CD4-positive, alpha-beta T cell (primary cell): ENCODE measurements around the gene MAOB. TPM values are rescaled to one million over a fixed set of nuclear protein-coding genes. Genes with fewer than 3 reads are reported as not detected.

Source experiments
- ATAC-seq: fragments of 200-7000 bp; cut with Tn5 transposase; one replicate; pipeline ENCODE4 v1.10.0; 2022; ENCODE audit warnings: mild to moderate bottlenecking; ENCODE audit not compliant: poor library complexity
- CTCF ChIA-PET: fragments of 350-600 bp; sonication (Branson Sonifier 250); formaldehyde crosslinking; loops from one replicate; lab custom pipeline; 2021; ENCODE audit warnings: antibody characterized with exemption, inconsistent platforms; lab: Charles Lee
- POLR2A ChIA-PET: fragments of 350-600 bp; sonication (Branson Sonifier 250); formaldehyde crosslinking; loops from one replicate; lab custom pipeline; 2021; ENCODE audit warnings: antibody characterized with exemption, inconsistent platforms; lab: Charles Lee
- DNase-seq, 14 experiments: peaks; one replicate each; pipeline ENCODE4 v3.0.0-alpha.2; 2013 to 2020; ENCODE audit warnings: mixed read lengths in 2 of 14
- H3K27ac ChIP-seq, 2 donors: one replicate each; pipeline versions ENCODE4 v1.5.1 to v1.7.0; 2013; ENCODE audit warnings: low read length in 2 of 2, low read depth in 1 of 2, mild to moderate bottlenecking in 1 of 2
- H3K27me3 ChIP-seq, 2 experiments: 1 replicate in 1 of 2; 2 replicates in 1 of 2; pipeline versions ENCODE4 v1.6.1 to v1.7.0; 2013; ENCODE audit warnings: low read length in 2 of 2, control low read depth in 1 of 2, mild to moderate bottlenecking in 1 of 2, moderate library complexity in 1 of 2; ENCODE audit not compliant: insufficient read depth in 2 of 2, control insufficient read depth in 1 of 2
- H3K36me3 ChIP-seq: one replicate; pipeline ENCODE4 v1.6.1; 2013; ENCODE audit warnings: low read length, control low read depth; ENCODE audit not compliant: insufficient read depth
- H3K4me1 ChIP-seq: one replicate; pipeline ENCODE4 v1.6.1; 2013; ENCODE audit warnings: low read length, control low read depth; ENCODE audit not compliant: insufficient read depth
- H3K4me3 ChIP-seq: one replicate; pipeline ENCODE4 v1.5.1; 2013; ENCODE audit warnings: mild to moderate bottlenecking, low read length, moderate library complexity
- H3K9me3 ChIP-seq, 2 experiments: 1 replicate in 1 of 2; 2 replicates in 1 of 2; pipeline versions ENCODE4 v1.6.1 to v1.7.0; 2013; ENCODE audit warnings: low read length in 2 of 2, mild to moderate bottlenecking in 2 of 2, control low read depth in 1 of 2, moderate library complexity in 1 of 2; ENCODE audit not compliant: control insufficient read depth in 1 of 2, insufficient read depth in 1 of 2
- H3K27ac Mint-ChIP-seq: one replicate; pipeline ENCODE4 v1.8.0; 2020; ENCODE audit warnings: mixed read lengths
- H3K27me3 Mint-ChIP-seq: one replicate; pipeline ENCODE4 v1.8.0; 2021; ENCODE audit warnings: mixed read lengths
- H3K36me3 Mint-ChIP-seq: one replicate; pipeline ENCODE4 v1.8.0; 2021; ENCODE audit warnings: low read depth, mixed read lengths
- H3K4me1 Mint-ChIP-seq: one replicate; pipeline ENCODE4 v1.8.0; 2021; ENCODE audit warnings: low read depth, mixed read lengths
- H3K4me3 Mint-ChIP-seq: one replicate; pipeline ENCODE4 v1.8.0; 2020; ENCODE audit warnings: mild to moderate bottlenecking, mixed read lengths
- H3K9me3 Mint-ChIP-seq: one replicate; pipeline ENCODE4 v1.8.0; 2020; ENCODE audit warnings: mixed read lengths
- intact Hi-C, 2 experiments: fragments of 100-400 bp; cut with DNase I in 1 of 2; cut with micrococcal nuclease in 1 of 2; formaldehyde crosslinking; loops; one replicate each; pipeline versions ENCODE4 v1.15.1 to v1.9.0; 2023 to 2025; cut with DNase I, micrococcal nuclease
- total RNA-seq, 174 experiments: library from RNA in 2 of 174; stranded (reverse) in 2 of 174; gene quantifications; one replicate each; pipeline ENCODE4 v1.2.3 and lab custom pipeline; 2021 to 2026
- TF ChIP-seq, protein P1 (sequence below): fragments of 200-600 bp; IDR thresholded peaks from one replicate; pipeline ENCODE4 v1.8.0; 2022; ENCODE audit warnings: antibody characterized with exemption, mild to moderate bottlenecking

The MAOB gene
- total RNA-seq, 2 experiments from 2014 or later: not detected

DNA sequence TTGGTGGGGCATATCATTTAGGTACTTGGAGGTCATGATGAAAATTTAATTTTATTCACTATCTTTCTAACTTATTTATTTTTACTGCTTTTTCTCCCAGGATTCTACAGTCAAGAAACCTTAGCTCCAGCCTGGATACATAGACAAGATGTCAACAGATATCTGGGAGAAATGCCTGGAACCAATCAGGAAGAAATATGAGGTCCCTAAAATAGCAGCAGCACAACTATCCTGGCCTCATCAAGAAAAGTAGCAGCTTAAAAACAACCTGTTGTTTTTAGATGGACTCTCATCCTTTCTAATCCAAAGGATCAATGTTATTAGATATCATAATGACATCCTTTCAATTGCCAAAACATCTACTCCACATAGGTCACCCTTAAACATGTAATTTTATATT is 54.5 kb downstream of the MAOB start:
- Histone ChIP-seq H3K4me1 (no peaks in the 10 kb centered on the region), H3K27me3 (no peaks in the 10 kb centered on the region), H3K36me3 (no peaks in the 10 kb centered on the region), H3K27ac (no peak overlapping the region), H3K4me3 (no peak overlapping the region), H3K9me3 (no peaks in the 10 kb centered on the region)
- H3K36me3 Mint-ChIP-seq: no peaks in the 10 kb centered on the region
- TF ChIP-seq, protein P1, sequence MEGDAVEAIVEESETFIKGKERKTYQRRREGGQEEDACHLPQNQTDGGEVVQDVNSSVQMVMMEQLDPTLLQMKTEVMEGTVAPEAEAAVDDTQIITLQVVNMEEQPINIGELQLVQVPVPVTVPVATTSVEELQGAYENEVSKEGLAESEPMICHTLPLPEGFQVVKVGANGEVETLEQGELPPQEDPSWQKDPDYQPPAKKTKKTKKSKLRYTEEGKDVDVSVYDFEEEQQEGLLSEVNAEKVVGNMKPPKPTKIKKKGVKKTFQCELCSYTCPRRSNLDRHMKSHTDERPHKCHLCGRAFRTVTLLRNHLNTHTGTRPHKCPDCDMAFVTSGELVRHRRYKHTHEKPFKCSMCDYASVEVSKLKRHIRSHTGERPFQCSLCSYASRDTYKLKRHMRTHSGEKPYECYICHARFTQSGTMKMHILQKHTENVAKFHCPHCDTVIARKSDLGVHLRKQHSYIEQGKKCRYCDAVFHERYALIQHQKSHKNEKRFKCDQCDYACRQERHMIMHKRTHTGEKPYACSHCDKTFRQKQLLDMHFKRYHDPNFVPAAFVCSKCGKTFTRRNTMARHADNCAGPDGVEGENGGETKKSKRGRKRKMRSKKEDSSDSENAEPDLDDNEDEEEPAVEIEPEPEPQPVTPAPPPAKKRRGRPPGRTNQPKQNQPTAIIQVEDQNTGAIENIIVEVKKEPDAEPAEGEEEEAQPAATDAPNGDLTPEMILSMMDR: no peak
- no peaks in the 10 kb centered on the region for H3K27me3 Mint-ChIP-seq
- ATAC-seq (no peak), DNase-seq (no peak)
- H3K27ac Mint-ChIP-seq: no peak overlapping the region
- no peak overlapping the region for H3K4me3 Mint-ChIP-seq
- ChIA-PET POLR2A (no interaction called here), CTCF (no interaction called here)
- no peaks in the 10 kb centered on the region for H3K9me3 Mint-ChIP-seq
- intact Hi-C loops: no loop called here
- no peaks in the 10 kb centered on the region for H3K4me1 Mint-ChIP-seq

- ChIA-PET CTCF (interaction anchor here (0.9 kb wide), 1 partner anchor 9 kb away, joined by 3 read pairs; no protein-coding TSS in a partner anchor), POLR2A (no interaction called here)
- Mint-ChIP-seq H3K27me3 (no peaks in the 10 kb centered on the region), H3K9me3 (no peaks in the 10 kb centered on the region), H3K4me1 (no peaks in the 10 kb centered on the region), H3K4me3 (no peak overlapping the region), H3K36me3 (no peaks in the 10 kb centered on the region), H3K27ac (no peak overlapping the region)
- Histone ChIP-seq H3K9me3 (no peaks in the 10 kb centered on the region), H3K4me3 (no peak overlapping the region), H3K36me3 (no peaks in the 10 kb centered on the region), H3K4me1 (no peaks in the 10 kb centered on the region), H3K27ac (no peak overlapping the region), H3K27me3 (peaks cover 0 to 3% of the 10 kb centered on the region in 2 experiments)
- ATAC-seq: no peak
- intact Hi-C loops: no loop called here
- TF ChIP-seq, protein P1: no peak
- DNase-seq: no peak
Observed at GRCh38 chrX:43822014-43822413, 60.2 kb downstream of the MAOB start.

- CTCF ChIA-PET: no interaction called here
- H3K27ac Mint-ChIP-seq: no peak overlapping the region
- POLR2A ChIA-PET: no interaction called here
Observed at GRCh38 chrX:43817444-43817843, 64.8 kb downstream of the MAOB start.

More at GRCh38 chrX:43817444-43817843, 64.8 kb downstream of the MAOB start:
- TF ChIP-seq, protein P1: no peak
- Mint-ChIP-seq H3K4me1 (peaks cover 14% of the 10 kb centered on the region), H3K9me3 (no peaks in the 10 kb centered on the region), H3K36me3 (no peaks in the 10 kb centered on the region), H3K4me3 (no peak overlapping the region), H3K27me3 (no peaks in the 10 kb centered on the region)
- intact Hi-C loops: no loop called here
- peaks cover 0 to 3% of the 10 kb centered on the region in 2 experiments for H3K27me3 ChIP-seq
- ATAC-seq (no peak), DNase-seq (no peak)
- peaks cover 7% of the 10 kb centered on the region for H3K4me1 ChIP-seq
- no peak overlapping the region for H3K4me3 ChIP-seq
- H3K9me3 ChIP-seq: no peaks in the 10 kb centered on the region
- no peak overlapping the region for H3K27ac ChIP-seq
- H3K36me3 ChIP-seq: no peaks in the 10 kb centered on the region
